ENCODE measurements around the gene ERICH6B. TPM values are rescaled to one million over a fixed set of nuclear protein-coding genes. Genes with fewer than 3 reads are reported as not detected.

Gene ERICH6B
- total RNA-seq = not detected in 2 replicates

DNA sequence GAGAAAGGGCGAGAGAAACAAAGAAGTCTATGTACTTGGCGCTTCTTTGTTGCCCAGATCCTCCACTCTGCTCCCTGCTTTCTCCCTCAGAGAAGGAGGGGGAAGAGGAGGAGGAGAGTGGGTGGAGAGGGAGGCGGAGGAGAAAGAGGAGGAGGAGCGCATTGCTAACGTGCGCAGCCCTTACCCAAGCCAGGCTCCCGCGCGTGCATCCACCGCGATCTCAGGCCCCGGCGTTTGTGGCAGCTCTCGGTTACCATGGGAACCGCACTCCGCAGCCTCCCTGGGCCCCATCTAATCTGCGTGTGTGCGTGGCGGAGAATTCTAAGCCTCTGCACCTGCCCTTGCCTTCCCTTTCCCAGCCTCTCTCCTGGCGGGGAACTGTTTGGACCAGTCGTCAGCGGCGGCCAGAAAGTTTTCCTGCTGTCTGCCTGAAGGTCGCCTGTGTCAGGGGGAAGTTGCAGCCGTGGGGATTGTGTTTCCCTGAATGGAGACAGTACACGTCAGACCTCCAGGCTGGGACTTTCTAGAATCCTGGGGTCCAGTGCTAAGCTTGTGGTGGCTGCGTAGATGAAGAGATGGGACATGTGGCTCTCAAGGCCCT is at the start of gene ERICH6B:
ERICH6B (minus strand) TSS at position 239 of the 601 bp plus-strand sequence. CDS start 18,734 bp downstream, outside the sequence.

Small RNA genes lying within 50 kb of the gene (small RNA-seq; reads per million reads assigned to genes)
- gene RNA5SP27 (not detected), gene TIMM9P3 (not detected)

Other genes with a start within 250 kb of the ERICH6B start
- 10.1 and 16.6 TPM in 2 replicates for gene SLC25A30, start 197.4 kb downstream of the ERICH6B start, total RNA-seq
- 32.4 and 38.2 TPM in 2 replicates for gene COG3, start 150.8 kb downstream of the ERICH6B start, total RNA-seq
- not detected in 2 replicates for gene CBY2, start 86.6 kb upstream of the ERICH6B start, total RNA-seq
- gene SIAH3, start 236.0 kb upstream of the ERICH6B start, total RNA-seq = under 0.01 TPM in 1 of 2 replicates, not detected in the other

All from articular chondrocyte of knee joint (primary cell).